Measurements from ENCODE around the gene PTPN7.

The PTPN7 gene

GRCh38 chr1:202111589-202111988 is 48.8 kb downstream of the PTPN7 start:
- in situ Hi-C loops (cut with MboI; ENCODE audit: low sequenced_read_pairs): loop anchor here (25.0 kb wide), 1 partner anchor 224 kb away; the partner anchor contains the start of gene SHISA4

GRCh38 chr1:202110977-202111376 is 49.4 kb downstream of the PTPN7 start:
- in situ Hi-C loops (cut with MboI; ENCODE audit: low sequenced_read_pairs): loop anchor here (25.0 kb wide), 1 partner anchor 224 kb away; the partner anchor contains the start of gene SHISA4

- in situ Hi-C loops (cut with MboI; ENCODE audit: low sequenced_read_pairs): loop anchor here (25.0 kb wide), 1 partner anchor 221 kb away; the partner anchor contains the start of gene SHISA4
These were observed 52.3 kb downstream of the PTPN7 start for GRCh38 chr1:202107801-202108731.

GRCh38 chr1:202107321-202107761 is 53.1 kb downstream of the PTPN7 start:
- in situ Hi-C loops (cut with MboI; ENCODE audit: low sequenced_read_pairs): loop anchor here (25.0 kb wide), 1 partner anchor 220 kb away; the partner anchor contains the start of gene SHISA4

- in situ Hi-C loops (cut with MboI; ENCODE audit: low sequenced_read_pairs): loop anchor here (25.0 kb wide), 1 partner anchor 219 kb away; the partner anchor contains the start of gene SHISA4
These were observed 53.8 kb downstream of the PTPN7 start for GRCh38 chr1:202106340-202107254.

GRCh38 chr1:202105571-202106339 is 54.6 kb downstream of the PTPN7 start:
- in situ Hi-C loops (cut with MboI; ENCODE audit: low sequenced_read_pairs): loop anchor here (25.0 kb wide), 1 partner anchor 218 kb away; the partner anchor contains the start of gene SHISA4

- in situ Hi-C loops (cut with MboI; ENCODE audit: low sequenced_read_pairs): loop anchor here (25.0 kb wide), 1 partner anchor 217 kb away; the partner anchor contains the start of gene SHISA4
These were observed 56.3 kb downstream of the PTPN7 start for GRCh38 chr1:202104073-202104472.

GRCh38 chr1:202101184-202101583 is 59.2 kb downstream of the PTPN7 start:
- in situ Hi-C loops (cut with MboI; ENCODE audit: low sequenced_read_pairs): loop anchor here (25.0 kb wide), 1 partner anchor 214 kb away; the partner anchor contains the start of gene SHISA4

All from HL-60/S4 (cell line).